H9 (cell line): Measurements from ENCODE around the gene KDSR. TPM values are rescaled to one million over a fixed set of nuclear protein-coding genes. Genes with fewer than 3 reads are reported as not detected.

ENCODE experiments used
- DNase-seq: peaks from one replicate; pipeline ENCODE4 v3.0.0-alpha.2; 2017
- H2AFZ ChIP-seq: one replicate; pipeline ENCODE4 v1.6.1; 2013; ENCODE audit warnings: mild to moderate bottlenecking, low read length, control low read depth, moderate library complexity
- H2AK5ac ChIP-seq: 2 replicates; pipeline ENCODE4 v1.6.1; 2013; ENCODE audit warnings: low read length, control low read depth, mixed read lengths; ENCODE audit not compliant: insufficient read length
- H2BK120ac ChIP-seq: one replicate; pipeline ENCODE4 v1.6.1; 2013; ENCODE audit warnings: low read depth, mild to moderate bottlenecking, low read length, control low read depth, inconsistent platforms; ENCODE audit not compliant: poor library complexity, severe bottlenecking
- H2BK12ac ChIP-seq: 2 replicates; pipeline ENCODE4 v1.6.1; 2013; ENCODE audit warnings: low read length, control low read depth, mixed read lengths, low read depth; ENCODE audit not compliant: insufficient read length
- H2BK15ac ChIP-seq: 2 replicates; pipeline ENCODE4 v1.6.1; 2013; ENCODE audit warnings: low read depth, low read length, control low read depth
- H2BK20ac ChIP-seq: one replicate; pipeline ENCODE4 v1.6.1; 2013; ENCODE audit warnings: low read depth, mild to moderate bottlenecking, low read length, control low read depth, inconsistent platforms; ENCODE audit not compliant: poor library complexity, severe bottlenecking
- H2BK5ac ChIP-seq: 2 replicates; pipeline ENCODE4 v1.6.1; 2013; ENCODE audit warnings: low read length, control low read depth, mixed read lengths; ENCODE audit not compliant: insufficient read length
- H3K14ac ChIP-seq: 2 replicates; pipeline ENCODE4 v1.6.1; 2013; ENCODE audit warnings: low read length, control low read depth; ENCODE audit not compliant: insufficient read depth
- H3K18ac ChIP-seq: 2 replicates; pipeline ENCODE4 v1.6.1; 2013; ENCODE audit warnings: low read depth, mild to moderate bottlenecking, mixed read lengths, low read length, control low read depth; ENCODE audit not compliant: insufficient read length
- H3K23ac ChIP-seq: 2 replicates; pipeline ENCODE4 v1.6.1; 2013; ENCODE audit warnings: low read length, control low read depth, mixed read lengths, low read depth; ENCODE audit not compliant: insufficient read length
- H3K23me2 ChIP-seq: 2 replicates; pipeline ENCODE4 v1.6.1; 2013; ENCODE audit warnings: low read depth, mild to moderate bottlenecking, mixed read lengths, low read length, control low read depth; ENCODE audit not compliant: insufficient read length, poor library complexity, severe bottlenecking
- H3K27ac ChIP-seq: 2 replicates; pipeline ENCODE4 v1.5.1; 2013; ENCODE audit warnings: low read length, control low read depth, mixed read lengths, low read depth; ENCODE audit not compliant: insufficient read length
- H3K27me3 ChIP-seq: 2 replicates; pipeline ENCODE4 v1.6.1; 2013; ENCODE audit warnings: low read length, control low read depth, inconsistent platforms; ENCODE audit not compliant: insufficient read depth
- H3K4ac ChIP-seq: 2 replicates; pipeline ENCODE4 v1.6.1; 2013; ENCODE audit warnings: low read depth, mild to moderate bottlenecking, control low read depth, inconsistent platforms, low read length, moderate library complexity
- H3K4me1 ChIP-seq: 2 replicates; pipeline ENCODE4 v1.6.1; 2013; ENCODE audit warnings: low read length, control low read depth, inconsistent platforms; ENCODE audit not compliant: insufficient read depth
- H3K4me2 ChIP-seq: 2 replicates; pipeline ENCODE4 v1.6.1; 2013; ENCODE audit warnings: low read length, control low read depth, mixed read lengths; ENCODE audit not compliant: insufficient read length, insufficient read depth
- H3K56ac ChIP-seq: 2 replicates; pipeline ENCODE4 v1.6.1; 2013; ENCODE audit warnings: low read depth, mild to moderate bottlenecking, mixed read lengths, low read length, control low read depth; ENCODE audit not compliant: insufficient read length
- H3K79me1 ChIP-seq: 2 replicates; pipeline ENCODE4 v1.6.1; 2013; ENCODE audit warnings: low read depth, mild to moderate bottlenecking, moderate library complexity, low read length, control low read depth, inconsistent platforms; ENCODE audit not compliant: insufficient read depth, poor library complexity, severe bottlenecking
- H3K79me2 ChIP-seq: 2 replicates; pipeline ENCODE4 v1.6.1; 2013; ENCODE audit warnings: low read length, control low read depth, inconsistent platforms; ENCODE audit not compliant: insufficient read depth
- H3K9ac ChIP-seq: 2 replicates; pipeline ENCODE4 v1.6.1; 2013; ENCODE audit warnings: low read length, control low read depth, mixed read lengths; ENCODE audit not compliant: insufficient read length; ENCODE audit errors: extremely low read depth
- H3K9me3 ChIP-seq: one replicate; pipeline ENCODE4 v1.6.1; 2013; ENCODE audit warnings: low read depth, low read length, inconsistent platforms; ENCODE audit not compliant: control insufficient read depth
- H3T11ph ChIP-seq: one replicate; pipeline ENCODE4 v1.6.1; 2013; ENCODE audit warnings: mild to moderate bottlenecking, low read length, control low read depth, inconsistent platforms
- H4K20me1 ChIP-seq: one replicate; pipeline ENCODE4 v1.6.1; 2013; ENCODE audit not compliant: control insufficient read depth, insufficient read length, insufficient read depth
- H4K5ac ChIP-seq: 2 replicates; pipeline ENCODE4 v1.6.1; 2013; ENCODE audit warnings: low read depth, mild to moderate bottlenecking, mixed read lengths, low read length, control low read depth; ENCODE audit not compliant: insufficient read length
- H4K8ac ChIP-seq: replicated peaks from 2 replicates; pipeline ENCODE4 v1.6.1; 2013; ENCODE audit warnings: low read length, control low read depth, mixed read lengths, low read depth; ENCODE audit not compliant: insufficient read length
- H4K91ac ChIP-seq: 2 replicates; pipeline ENCODE4 v1.6.1; 2013; ENCODE audit warnings: low read depth, mild to moderate bottlenecking, moderate library complexity, mixed read lengths, low read length, control low read depth; ENCODE audit not compliant: insufficient read length
- H3K27ac Mint-ChIP-seq, 3 experiments: 2 replicates in 2 of 3; 3 replicates in 1 of 3; pipeline ENCODE4 v1.8.0; 2020 to 2021; ENCODE audit warnings: mixed read lengths in 3 of 3, mild to moderate bottlenecking in 1 of 3, moderate library complexity in 1 of 3
- H3K27me3 Mint-ChIP-seq: 2 replicates; pipeline ENCODE4 v1.8.0; 2021; ENCODE audit warnings: low read depth, mild to moderate bottlenecking, moderate library complexity, mixed read lengths
- H3K36me3 Mint-ChIP-seq, 3 experiments: 2 replicates in 2 of 3; 3 replicates in 1 of 3; pipeline ENCODE4 v1.8.0; 2020 to 2021; ENCODE audit warnings: low read depth in 3 of 3, mixed read lengths in 3 of 3; ENCODE audit not compliant: insufficient read depth in 1 of 3
- H3K4me1 Mint-ChIP-seq, 2 experiments: 2 replicates each; pipeline ENCODE4 v1.8.0; 2020; ENCODE audit warnings: mixed read lengths in 2 of 2
- H3K4me3 Mint-ChIP-seq, 2 experiments: 2 replicates in 1 of 2; 3 replicates in 1 of 2; pipeline ENCODE4 v1.8.0; 2020 to 2021; ENCODE audit warnings: mild to moderate bottlenecking in 2 of 2, mixed read lengths in 2 of 2, moderate library complexity in 1 of 2
- H3K9me3 Mint-ChIP-seq, 2 experiments: 2 replicates in 1 of 2; 3 replicates in 1 of 2; pipeline ENCODE4 v1.8.0; 2020; ENCODE audit warnings: mild to moderate bottlenecking in 2 of 2, mixed read lengths in 2 of 2, moderate library complexity in 1 of 2
- CTCF ChIP-seq: fragments of 200-600 bp; sonication (generic); conservative IDR thresholded peaks from 3 replicates; pipeline ENCODE4 v1.8.0; 2021; ENCODE audit warnings: antibody characterized with exemption, mild to moderate bottlenecking
- WGBS: extraction: QIAGEN DNeasy Blood & Tissue Kit; methylation state at CpG from one replicate; pipeline ENCODE4 v1.1.7; 2013; ENCODE audit warnings: missing lambda C conversion rate, low lambda C conversion rate, mixed read lengths; ENCODE audit not compliant: insufficient read length; ENCODE audit errors: extremely low coverage; 5-methylcytosine and 5-hydroxymethylcytosine counted together
- total RNA-seq: library from RNA; stranded (reverse); gene quantifications from 2 replicates; pipeline ENCODE4 v1.2.1, GENCODE V29; 2021

Gene KDSR
- total RNA-seq, 1 experiment from 2014 or later = 58.5 TPM

DNA sequence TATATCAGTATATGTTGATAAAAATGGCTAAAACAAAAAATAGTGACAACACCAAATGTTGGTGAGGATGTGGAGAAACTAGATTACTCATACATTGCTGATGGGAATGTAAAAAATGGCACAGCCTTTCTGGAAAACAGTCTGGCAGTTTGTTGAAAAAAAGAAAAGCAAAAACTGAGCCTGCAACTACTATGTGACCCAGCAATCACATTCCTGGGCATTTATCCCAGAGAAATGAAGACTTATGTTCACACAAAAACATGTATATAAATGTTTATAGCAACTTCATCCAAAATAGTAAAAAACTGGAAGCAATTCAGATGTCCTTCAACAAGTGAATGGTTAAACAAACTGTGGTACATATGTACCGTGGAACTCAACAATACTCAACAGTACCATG is 7.5 kb upstream of the KDSR start:
- H2BK120ac ChIP-seq = no peak overlapping the region
- no peak overlapping the region for H3K23ac ChIP-seq
- H2AFZ ChIP-seq = no peak overlapping the region
- no peak overlapping the region for H2BK15ac ChIP-seq
- H3K27me3 ChIP-seq = no peaks in the 10 kb centered on the region
- H3K4ac ChIP-seq = no peak overlapping the region
- H3K4me1 ChIP-seq = no peaks in the 10 kb centered on the region
- H2BK20ac ChIP-seq = no peak overlapping the region
- H3K9me3 Mint-ChIP-seq = peaks cover 8 to 10% of the 10 kb centered on the region in 2 experiments; a peak in 4 of 5 replicates
- no peak overlapping the region for H3K27ac ChIP-seq
- H4K20me1 ChIP-seq = no peaks in the 10 kb centered on the region
- WGBS = no CpG with 5 or more reads among the region's 1 CpG
- no peaks in the 10 kb centered on the region for H3K4me1 Mint-ChIP-seq
- no peak for DNase-seq
- H2BK5ac ChIP-seq = no peak overlapping the region
- no peaks in the 10 kb centered on the region for H3K23me2 ChIP-seq
- H3K18ac ChIP-seq = no peak overlapping the region
- no peak overlapping the region for H3K9ac ChIP-seq
- no peak overlapping the region for H3K4me3 Mint-ChIP-seq
- peaks cover 2% of the 10 kb centered on the region for H3K9me3 ChIP-seq
- no peak for TF ChIP-seq CTCF
- no peak overlapping the region for H2AK5ac ChIP-seq
- H3K56ac ChIP-seq = no peak overlapping the region
- no peak overlapping the region for H4K8ac ChIP-seq
- H4K91ac ChIP-seq = no peak overlapping the region
- H3K36me3 Mint-ChIP-seq = peaks cover 0 to 9% (median 4%) of the 10 kb centered on the region in 3 experiments; a peak in 3 of 7 replicates
- H4K5ac ChIP-seq = no peak overlapping the region
- H3K79me1 ChIP-seq = no peaks in the 10 kb centered on the region
- no peaks in the 10 kb centered on the region for H3K79me2 ChIP-seq
- H3T11ph ChIP-seq = no peak overlapping the region
- H3K27me3 Mint-ChIP-seq = no peaks in the 10 kb centered on the region
- no peak overlapping the region for H3K27ac Mint-ChIP-seq
- no peak overlapping the region for H2BK12ac ChIP-seq
- H3K4me2 ChIP-seq = no peak overlapping the region
- no peak overlapping the region for H3K14ac ChIP-seq
